ENCODE results near the gene RPS25.

Gene RPS25

GRCh38 chr11:118980191-118980881 lies 37.8 kb downstream of the RPS25 start:
- Histone ChIP-seq H3K4me3 (ENCODE audit: low read length in 2 of 2) (no peak overlapping the region), H3K4me1 (ENCODE audit: control insufficient read depth in 2 of 2, insufficient read depth in 1 of 2, low read depth in 1 of 2, low read length in 2 of 2) (peaks cover 9 to 11% of the 10 kb centered on the region in 2 donors), H2AFZ (ENCODE audit: low read length) (peak overlapping the region; percentile 58), H3K9me3 (replicated peaks in 1 of 2; ENCODE audit: control insufficient read depth in 2 of 2, insufficient read depth in 1 of 2, low read depth in 1 of 2, low read length in 2 of 2) (no peaks in the 10 kb centered on the region), H2BK120ac (ENCODE audit: low read depth, low read length) (no peak overlapping the region), H2BK12ac (ENCODE audit: low read length) (no peak overlapping the region), H4K91ac (ENCODE audit: low read depth, low read length, poor library complexity) (no peak overlapping the region), H3K27me3 (ENCODE audit: control insufficient read depth in 3 of 3, insufficient read depth in 3 of 3, low read depth in 1 of 3, low read length in 3 of 3) (peaks cover 0 to 30% (median 0%) of the 10 kb centered on the region in 3 experiments), H3K4ac (ENCODE audit: low read length) (no peak overlapping the region), H3K4me2 (ENCODE audit: insufficient read depth, low read length, poor library complexity, severe bottlenecking) (no peak overlapping the region), H3K14ac (ENCODE audit: low read length) (no peak overlapping the region), H3K79me1 (ENCODE audit: low read depth, low read length) (no peaks in the 10 kb centered on the region), H3K23ac (ENCODE audit: low read depth, low read length, poor library complexity) (no peak overlapping the region), H3K9ac (ENCODE audit: low read depth, low read length, poor library complexity) (no peak overlapping the region), H2AK5ac (ENCODE audit: low read depth, low read length) (no peak overlapping the region), H4K8ac (ENCODE audit: low read depth, low read length) (no peak overlapping the region), H3K18ac (ENCODE audit: low read length) (no peak overlapping the region), H3K27ac (replicated peaks; ENCODE audit: low read length) (no peak overlapping the region), H3K36me3 (replicated peaks in 1 of 2; ENCODE audit: control insufficient read depth in 2 of 2, insufficient read depth in 2 of 2, low read length in 2 of 2) (no peaks in the 10 kb centered on the region), H2BK15ac (ENCODE audit: low read length) (no peak overlapping the region), H2BK5ac (ENCODE audit: low read length) (no peak overlapping the region)
- DNase-seq (ENCODE audit: low spot score) = no peak
- WGBS, 2 donors (ENCODE audit: extremely low coverage in 2 of 2, insufficient read length in 2 of 2, insufficient replicate concordance in 1 of 2) = no CpG with 5 or more reads among the region's 21 CpGs

DNA sequence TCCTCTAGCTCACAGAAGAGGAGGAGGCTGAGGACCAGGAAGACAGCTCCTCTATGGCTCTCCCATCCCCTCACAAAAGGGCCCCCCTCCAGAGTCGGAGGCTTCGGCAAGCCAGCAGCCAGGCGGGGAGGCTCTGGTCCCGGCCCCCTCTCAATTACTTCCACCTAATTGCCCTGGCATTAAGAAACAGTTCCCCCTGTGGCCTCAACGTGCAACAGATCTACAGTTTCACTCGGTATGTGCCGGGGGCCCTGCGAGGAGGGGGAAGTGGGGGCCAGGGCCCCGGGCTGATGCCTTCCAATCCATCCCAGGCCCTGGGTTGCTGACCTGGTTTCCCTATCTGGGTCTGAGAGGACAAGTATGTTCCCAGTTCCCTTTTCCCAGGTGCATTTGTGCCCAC lies 38.7 kb downstream of the RPS25 start:
- Histone ChIP-seq H3K14ac (ENCODE audit: low read length) (no peak overlapping the region), H2BK120ac (ENCODE audit: low read depth, low read length) (no peak overlapping the region), H3K27me3 (ENCODE audit: control insufficient read depth in 3 of 3, insufficient read depth in 3 of 3, low read depth in 1 of 3, low read length in 3 of 3) (peaks cover 0 to 30% (median 0%) of the 10 kb centered on the region in 3 experiments), H2BK5ac (ENCODE audit: low read length) (no peak overlapping the region), H3K4me2 (ENCODE audit: insufficient read depth, low read length, poor library complexity, severe bottlenecking) (no peak overlapping the region), H3K9ac (ENCODE audit: low read depth, low read length, poor library complexity) (no peak overlapping the region), H2AK5ac (ENCODE audit: low read depth, low read length) (no peak overlapping the region), H3K4me3 (ENCODE audit: low read length in 2 of 2) (no peak overlapping the region), H3K4me1 (ENCODE audit: control insufficient read depth in 2 of 2, insufficient read depth in 1 of 2, low read depth in 1 of 2, low read length in 2 of 2) (peaks cover 11 to 12% of the 10 kb centered on the region in 2 donors), H3K23ac (ENCODE audit: low read depth, low read length, poor library complexity) (no peak overlapping the region), H3K36me3 (replicated peaks in 1 of 2; ENCODE audit: control insufficient read depth in 2 of 2, insufficient read depth in 2 of 2, low read length in 2 of 2) (no peaks in the 10 kb centered on the region), H3K18ac (ENCODE audit: low read length) (no peak overlapping the region), H3K27ac (replicated peaks; ENCODE audit: low read length) (no peak overlapping the region), H4K8ac (ENCODE audit: low read depth, low read length) (no peak overlapping the region), H2BK12ac (ENCODE audit: low read length) (no peak overlapping the region), H2BK15ac (ENCODE audit: low read length) (peak overlapping the region; percentile 17), H3K79me1 (ENCODE audit: low read depth, low read length) (no peaks in the 10 kb centered on the region), H2AFZ (ENCODE audit: low read length) (peak overlapping the region; percentile 58), H3K9me3 (replicated peaks in 1 of 2; ENCODE audit: control insufficient read depth in 2 of 2, insufficient read depth in 1 of 2, low read depth in 1 of 2, low read length in 2 of 2) (no peaks in the 10 kb centered on the region), H4K91ac (ENCODE audit: low read depth, low read length, poor library complexity) (no peak overlapping the region), H3K4ac (ENCODE audit: low read length) (no peak overlapping the region)
- no peak for DNase-seq (ENCODE audit: low spot score)
- no CpG with 5 or more reads among the region's 9 CpGs for WGBS, 2 donors (ENCODE audit: extremely low coverage in 2 of 2, insufficient read length in 2 of 2, insufficient replicate concordance in 1 of 2)

DNA sequence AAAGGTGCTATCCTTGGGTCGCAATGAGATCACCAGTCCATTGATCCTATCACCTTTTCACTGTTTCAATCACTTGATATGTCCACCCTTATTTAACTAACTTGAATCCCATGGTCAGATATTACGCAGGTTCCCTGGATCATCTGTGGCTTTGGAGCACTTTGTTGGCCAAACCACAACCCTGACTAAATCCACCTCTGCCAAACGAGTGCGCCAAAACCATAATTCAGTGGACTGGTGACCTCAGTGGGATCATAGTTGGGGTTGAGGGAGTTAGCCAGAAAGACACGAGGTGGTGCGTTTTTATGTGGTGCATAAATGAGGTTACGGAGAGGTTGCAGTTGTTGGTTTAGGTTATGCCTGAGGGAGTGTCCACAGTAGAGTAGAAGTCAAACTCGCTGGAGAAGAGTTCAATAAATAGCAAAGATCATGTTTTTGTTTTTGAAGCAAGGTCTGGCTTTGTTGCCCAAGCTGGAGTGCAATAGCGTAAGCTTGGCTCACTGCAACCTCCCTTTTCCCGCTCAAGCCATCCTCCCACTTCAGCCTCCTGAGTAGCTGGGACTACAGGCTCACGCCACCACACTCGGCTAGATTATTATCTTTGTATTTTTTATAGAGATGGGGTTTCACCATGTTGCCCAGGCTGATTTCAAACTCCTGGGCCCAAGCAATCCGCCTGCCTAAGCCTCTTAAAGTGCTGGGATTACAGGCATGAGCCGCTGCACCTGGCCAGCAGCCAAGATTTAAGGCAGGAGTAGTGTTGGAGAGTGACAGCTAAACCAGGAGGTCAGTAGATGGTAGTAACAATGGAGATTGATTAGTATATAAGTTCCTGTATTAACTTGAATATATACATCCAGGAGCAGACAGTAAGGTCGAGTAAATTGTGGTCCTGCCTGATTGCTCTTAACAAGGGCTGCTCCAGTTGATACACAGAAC lies 42.1 kb downstream of the RPS25 start:
- no peak overlapping the region for H2BK5ac ChIP-seq (ENCODE audit: low read length)
- H2BK120ac ChIP-seq (ENCODE audit: low read depth, low read length) = no peak overlapping the region
- no peak overlapping the region for H2AFZ ChIP-seq (ENCODE audit: low read length)
- WGBS, 2 donors (ENCODE audit: extremely low coverage in 2 of 2, insufficient read length in 2 of 2, insufficient replicate concordance in 1 of 2) = no CpG with 5 or more reads among the region's 15 CpGs
- no peaks in the 10 kb centered on the region for H3K79me1 ChIP-seq (ENCODE audit: low read depth, low read length)
- no peak overlapping the region for H3K4ac ChIP-seq (ENCODE audit: low read length)
- no peak overlapping the region for H2BK12ac ChIP-seq (ENCODE audit: low read length)
- H3K4me2 ChIP-seq (ENCODE audit: insufficient read depth, low read length, poor library complexity, severe bottlenecking) = no peak overlapping the region
- H3K9me3 ChIP-seq (replicated peaks in 1 of 2; ENCODE audit: control insufficient read depth in 2 of 2, insufficient read depth in 1 of 2, low read depth in 1 of 2, low read length in 2 of 2) = no peaks in the 10 kb centered on the region
- no peak overlapping the region for H3K9ac ChIP-seq (ENCODE audit: low read depth, low read length, poor library complexity)
- DNase-seq (ENCODE audit: low spot score) = no peak
- no peaks in the 10 kb centered on the region for H3K36me3 ChIP-seq (replicated peaks in 1 of 2; ENCODE audit: control insufficient read depth in 2 of 2, insufficient read depth in 2 of 2, low read length in 2 of 2)
- no peak overlapping the region for H2AK5ac ChIP-seq (ENCODE audit: low read depth, low read length)
- peaks cover 11 to 12% of the 10 kb centered on the region in 2 donors for H3K4me1 ChIP-seq (ENCODE audit: control insufficient read depth in 2 of 2, insufficient read depth in 1 of 2, low read depth in 1 of 2, low read length in 2 of 2)
- H4K8ac ChIP-seq (ENCODE audit: low read depth, low read length) = no peak overlapping the region
- H2BK15ac ChIP-seq (ENCODE audit: low read length) = no peak overlapping the region
- H3K4me3 ChIP-seq (ENCODE audit: low read length in 2 of 2) = no peak overlapping the region
- no peak overlapping the region for H4K91ac ChIP-seq (ENCODE audit: low read depth, low read length, poor library complexity)
- no peak overlapping the region for H3K27ac ChIP-seq (replicated peaks; ENCODE audit: low read length)
- no peak overlapping the region for H3K14ac ChIP-seq (ENCODE audit: low read length)
- H3K18ac ChIP-seq (ENCODE audit: low read length) = no peak overlapping the region
- H3K23ac ChIP-seq (ENCODE audit: low read depth, low read length, poor library complexity) = no peak overlapping the region
- H3K27me3 ChIP-seq (ENCODE audit: control insufficient read depth in 3 of 3, insufficient read depth in 3 of 3, low read depth in 1 of 3, low read length in 3 of 3) = peaks cover 0 to 26% (median 0%) of the 10 kb centered on the region in 3 experiments

GRCh38 chr11:118973985-118974384 lies 44.2 kb downstream of the RPS25 start:
- no peak overlapping the region for H3K4me3 ChIP-seq (ENCODE audit: low read length in 2 of 2)
- no peak overlapping the region for H2AK5ac ChIP-seq (ENCODE audit: low read depth, low read length)
- H3K9ac ChIP-seq (ENCODE audit: low read depth, low read length, poor library complexity) = no peak overlapping the region
- H2BK5ac ChIP-seq (ENCODE audit: low read length) = no peak overlapping the region
- peaks cover 0 to 9% (median 0%) of the 10 kb centered on the region in 3 experiments for H3K27me3 ChIP-seq (ENCODE audit: control insufficient read depth in 3 of 3, insufficient read depth in 3 of 3, low read depth in 1 of 3, low read length in 3 of 3)
- H2BK120ac ChIP-seq (ENCODE audit: low read depth, low read length) = no peak overlapping the region
- no peak overlapping the region for H4K91ac ChIP-seq (ENCODE audit: low read depth, low read length, poor library complexity)
- H4K8ac ChIP-seq (ENCODE audit: low read depth, low read length) = no peak overlapping the region
- no peaks in the 10 kb centered on the region for H3K9me3 ChIP-seq (replicated peaks in 1 of 2; ENCODE audit: control insufficient read depth in 2 of 2, insufficient read depth in 1 of 2, low read depth in 1 of 2, low read length in 2 of 2)
- no peak overlapping the region for H2BK15ac ChIP-seq (ENCODE audit: low read length)
- H2AFZ ChIP-seq (ENCODE audit: low read length) = no peak overlapping the region
- H3K14ac ChIP-seq (ENCODE audit: low read length) = no peak overlapping the region
- H3K4me1 ChIP-seq (ENCODE audit: control insufficient read depth in 2 of 2, insufficient read depth in 1 of 2, low read depth in 1 of 2, low read length in 2 of 2) = peaks cover 3 to 4% of the 10 kb centered on the region in 2 donors
- no peak for DNase-seq (ENCODE audit: low spot score)
- no peaks in the 10 kb centered on the region for H3K79me1 ChIP-seq (ENCODE audit: low read depth, low read length)
- H3K18ac ChIP-seq (ENCODE audit: low read length) = no peak overlapping the region
- no peak overlapping the region for H2BK12ac ChIP-seq (ENCODE audit: low read length)
- H3K4me2 ChIP-seq (ENCODE audit: insufficient read depth, low read length, poor library complexity, severe bottlenecking) = no peak overlapping the region
- H3K27ac ChIP-seq (replicated peaks; ENCODE audit: low read length) = no peak overlapping the region
- H3K4ac ChIP-seq (ENCODE audit: low read length) = no peak overlapping the region
- H3K36me3 ChIP-seq (replicated peaks in 1 of 2; ENCODE audit: control insufficient read depth in 2 of 2, insufficient read depth in 2 of 2, low read length in 2 of 2) = no peaks in the 10 kb centered on the region
- H3K23ac ChIP-seq (ENCODE audit: low read depth, low read length, poor library complexity) = no peak overlapping the region
- no CpG with 5 or more reads among the region's 2 CpGs for WGBS, 2 donors (ENCODE audit: extremely low coverage in 2 of 2, insufficient read length in 2 of 2, insufficient replicate concordance in 1 of 2)
